ENCODE data around the gene CATSPERB. TPM values are rescaled to one million over a fixed set of nuclear protein-coding genes. Genes with fewer than 3 reads are reported as not detected.

Gene CATSPERB
- total and polyA plus RNA-seq, 2 of the 8 experiments (the other 6 are each of a cell fraction or from before 2014, with no cell fraction given): 0.11 to 0.30 TPM

GRCh38 chr14:91778217-91778616 is 46.3 kb upstream of the CATSPERB start:
- ChIA-PET CTCF (ENCODE audit: partially characterized antibody) (no interaction called here), POLR2A (ENCODE audit: partially characterized antibody) (no interaction called here)
- H3K23ac ChIP-seq (ENCODE audit: insufficient read length): no peak overlapping the region
- H3K4me1 ChIP-seq (replicated peaks in 1 of 4; ENCODE audit: control insufficient read depth in 3 of 4, insufficient read depth in 4 of 4, low read length in 3 of 4): no peaks in the 10 kb centered on the region
- H2BK12ac ChIP-seq (ENCODE audit: low read depth, low read length): no peak overlapping the region
- H3K9ac ChIP-seq (replicated peaks in 1 of 4; ENCODE audit: extremely low read depth in 1 of 4, low read depth in 3 of 4, low read length in 3 of 4): no peak overlapping the region
- no peaks in the 10 kb centered on the region for H3K79me2 ChIP-seq (ENCODE audit: control insufficient read depth in 1 of 2, insufficient read depth in 2 of 2, low read length in 2 of 2)
- H3K56ac ChIP-seq (replicated peaks; ENCODE audit: insufficient read length, low read depth, low read length): no peak overlapping the region
- H3K79me1 ChIP-seq (ENCODE audit: low read depth, low read length): no peaks in the 10 kb centered on the region
- no peaks in the 10 kb centered on the region; a peak in 1 of 8 replicates for H3K36me3 ChIP-seq (ENCODE audit: control insufficient read depth in 2 of 4, insufficient read depth in 4 of 4, low read length in 3 of 4)
- no peak overlapping the region for H2BK20ac ChIP-seq (ENCODE audit: low read length)
- no peak overlapping the region for H2BK120ac ChIP-seq (replicated peaks; ENCODE audit: low read depth, low read length)
- H3K9me3 ChIP-seq (ENCODE audit: insufficient read depth in 2 of 2, low read depth in 1 of 2, low read length in 1 of 2): no peaks in the 10 kb centered on the region
- H4K8ac ChIP-seq (ENCODE audit: extremely low read depth, insufficient read depth, low read length): no peak overlapping the region
- no peak overlapping the region for H3K14ac ChIP-seq (ENCODE audit: insufficient read length)
- H2AK5ac ChIP-seq (ENCODE audit: low read depth, low read length): no peak overlapping the region
- no peak overlapping the region for H4K91ac ChIP-seq (replicated peaks; ENCODE audit: insufficient read length, low read length)
- H2BK15ac ChIP-seq (ENCODE audit: low read length): no peak overlapping the region
- no peak overlapping the region for H3K4me3 ChIP-seq (ENCODE audit: extremely low read depth in 1 of 4, insufficient read depth in 2 of 4, low read depth in 3 of 4, low read length in 4 of 4)
- no peaks in the 10 kb centered on the region for H3K23me2 ChIP-seq (ENCODE audit: low read depth, low read length)
- FAIRE-seq: no peak
- H3K18ac ChIP-seq (ENCODE audit: extremely low read depth, low read length): no peak overlapping the region
- no peak overlapping the region for H2BK5ac ChIP-seq (ENCODE audit: low read depth, low read length)
- WGBS, 2 experiments (ENCODE audit: extremely low coverage in 1 of 2, insufficient coverage in 1 of 2, insufficient read length in 1 of 2, insufficient replicate concordance in 2 of 2, low coverage in 1 of 2, low lambda C conversion rate in 2 of 2, missing lambda C conversion rate in 1 of 2): 94% methylated on average over 2 of the region's 2 CpGs; no CpG with 5 or more reads in 1 of the 2 experiments
- no peaks in the 10 kb centered on the region for H4K20me1 ChIP-seq (replicated peaks in 1 of 2; ENCODE audit: control insufficient read depth in 1 of 2, insufficient read depth in 2 of 2, low read length in 2 of 2)
- DNase-seq (ENCODE audit: low read depth in 1 of 2, low spot score in 2 of 2): no peak
- no peak overlapping the region for H3K27ac ChIP-seq (ENCODE audit: low read depth, low read length)
- H2AFZ ChIP-seq (ENCODE audit: low read length): no peak overlapping the region
- H4K5ac ChIP-seq (ENCODE audit: insufficient read length, low read depth, low read length): no peak overlapping the region
- no peak overlapping the region for H3K4me2 ChIP-seq (ENCODE audit: insufficient read depth in 1 of 2, low read depth in 2 of 2, low read length in 2 of 2)
- H3K27me3 ChIP-seq (replicated peaks in 1 of 4; ENCODE audit: control insufficient read depth in 3 of 4, extremely low read depth in 1 of 4, insufficient read depth in 3 of 4, low read length in 3 of 4): no peaks in the 10 kb centered on the region
- H3K4ac ChIP-seq (replicated peaks; ENCODE audit: insufficient read length, low read depth, low read length): no peak overlapping the region
- TF ChIP-seq KDM5A (IDR thresholded peaks at IDR 0.05; ENCODE audit: low read length) (no peak), GABPA (IDR thresholded peaks at IDR 0.05; ENCODE audit: borderline replicate concordance, insufficient read depth, low read length) (no peak), HDAC6 (IDR thresholded peaks at IDR 0.05; ENCODE audit: low read depth, low read length) (no peak), CREB1 (IDR thresholded peaks at IDR 0.05) (no peak), SIN3A (conservative IDR thresholded peaks at IDR 0.05 in 1 of 2, IDR thresholded peaks at IDR 0.05 in 1 of 2; ENCODE audit: low read depth in 1 of 2, low read length in 2 of 2) (no peak), YY1 (IDR thresholded peaks at IDR 0.05; ENCODE audit: low read depth, low read length) (no peak), HDAC2 (IDR thresholded peaks at IDR 0.05; ENCODE audit: borderline replicate concordance in 1 of 2, low read depth in 2 of 2, low read length in 2 of 2) (no peak), SRF (IDR thresholded peaks at IDR 0.05; ENCODE audit: low read depth, low read length) (no peak), E2F6 (IDR thresholded peaks at IDR 0.05) (no peak), SP2 (IDR thresholded peaks at IDR 0.05; ENCODE audit: low read length) (no peak), RBBP5 (IDR thresholded peaks at IDR 0.05; ENCODE audit: borderline replicate concordance, low read depth, low read length) (no peak), MAFK (IDR thresholded peaks at IDR 0.05; ENCODE audit: low read depth, low read length) (no peak), USF2 (IDR thresholded peaks at IDR 0.05; ENCODE audit: low read length) (no peak)

Data from H1 (cell line).